Activated naive CD8-positive, alpha-beta T cell treated with anti-CD3 and anti-CD28 coated beads, Interleukin-2, amount 50 U/mL, for 24 hours (primary cell): Measurements from ENCODE around the gene SWI5.

Experiments used
- ATAC-seq: fragments of 150-1000 bp; cut with Tn5 transposase; one replicate; pipeline ENCODE4 v1.10.0; 2021
- DNase-seq: peaks from one replicate; pipeline ENCODE4 v3.0.0; 2021
- H3K27ac Mint-ChIP-seq: one replicate; pipeline ENCODE4 v1.8.0; 2021; ENCODE audit warnings: mild to moderate bottlenecking, mixed read lengths
- H3K27me3 Mint-ChIP-seq: one replicate; pipeline ENCODE4 v1.8.0; 2021; ENCODE audit warnings: mixed read lengths
- H3K36me3 Mint-ChIP-seq: one replicate; pipeline ENCODE4 v1.8.0; 2021; ENCODE audit warnings: low read depth, mixed read lengths
- H3K4me1 Mint-ChIP-seq: one replicate; pipeline ENCODE4 v1.8.0; 2021; ENCODE audit warnings: mixed read lengths
- H3K4me3 Mint-ChIP-seq: one replicate; pipeline ENCODE4 v1.8.0; 2021; ENCODE audit warnings: mild to moderate bottlenecking, moderate library complexity, mixed read lengths
- H3K9me3 Mint-ChIP-seq: one replicate; pipeline ENCODE4 v1.8.0; 2021; ENCODE audit warnings: mixed read lengths

Gene SWI5

DNA sequence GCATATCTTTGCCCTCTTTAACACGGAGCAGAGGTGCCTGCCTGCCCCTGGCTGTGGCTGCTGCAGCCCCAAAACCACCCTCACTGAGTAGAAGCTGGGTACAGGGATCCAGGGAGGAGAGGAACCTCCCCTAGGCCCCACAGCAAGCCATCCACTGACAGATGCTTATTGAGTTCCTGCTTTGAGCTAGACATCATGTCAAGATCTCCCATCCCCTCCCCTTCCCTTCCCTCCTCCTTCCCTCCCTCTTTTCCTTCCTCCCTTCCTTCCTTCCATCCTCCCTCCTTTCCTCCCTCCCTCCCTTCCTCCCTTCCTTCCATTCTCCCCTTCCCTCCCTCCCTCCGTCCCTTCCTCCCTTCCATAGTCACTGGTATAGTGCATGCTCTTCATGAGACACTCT is 29.6 kb upstream of the SWI5 start:
- no peak overlapping the region for H3K27ac Mint-ChIP-seq
- peaks cover 22% of the 10 kb centered on the region for H3K4me1 Mint-ChIP-seq
- DNase-seq (no peak), ATAC-seq (no peak)
- H3K9me3 Mint-ChIP-seq: no peaks in the 10 kb centered on the region
- H3K36me3 Mint-ChIP-seq: no peaks in the 10 kb centered on the region
- no peak overlapping the region for H3K4me3 Mint-ChIP-seq
- peaks cover 15% of the 10 kb centered on the region for H3K27me3 Mint-ChIP-seq

DNA sequence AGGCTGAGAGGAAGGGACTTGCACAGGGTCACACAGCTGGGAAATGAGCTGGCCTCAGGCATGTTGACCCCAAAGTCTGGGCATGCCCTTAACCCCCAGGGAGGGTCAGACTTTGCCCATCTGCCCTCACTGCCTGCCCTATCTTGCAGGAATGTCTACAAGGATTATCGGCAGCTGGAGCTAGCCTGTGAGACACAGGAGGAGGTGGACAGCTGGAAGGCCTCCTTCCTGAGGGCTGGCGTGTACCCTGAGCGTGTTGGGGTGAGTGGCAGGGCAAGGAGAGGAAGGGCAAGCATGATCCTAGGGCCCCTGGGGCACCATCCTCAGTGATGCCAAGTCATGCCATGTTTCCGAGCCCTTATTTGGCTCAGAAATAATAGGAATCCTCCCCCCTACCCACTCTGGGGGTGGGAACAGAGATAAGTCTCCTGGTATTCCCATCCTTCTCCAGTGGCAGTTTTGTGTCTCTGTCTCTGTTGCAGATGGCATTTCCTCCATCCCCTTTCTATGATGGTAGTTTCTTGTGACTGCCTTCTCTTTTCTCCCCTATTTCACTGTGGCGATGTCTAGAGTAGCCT is 28.8 kb upstream of the SWI5 start:
- H3K4me3 Mint-ChIP-seq: no peak overlapping the region
- no peak for DNase-seq
- no peaks in the 10 kb centered on the region for H3K36me3 Mint-ChIP-seq
- no peaks in the 10 kb centered on the region for H3K9me3 Mint-ChIP-seq
- no peak for ATAC-seq
- H3K27ac Mint-ChIP-seq: no peak overlapping the region
- H3K27me3 Mint-ChIP-seq: peaks cover 15% of the 10 kb centered on the region
- peaks cover 24% of the 10 kb centered on the region for H3K4me1 Mint-ChIP-seq

- peak overlapping the region; percentile 79 for H3K4me3 Mint-ChIP-seq
- no peaks in the 10 kb centered on the region for H3K9me3 Mint-ChIP-seq
- H3K27ac Mint-ChIP-seq: no peak overlapping the region
These were observed 26.5 kb upstream of the SWI5 start for GRCh38 chr9:128249558-128249907.

GRCh38 chr9:128249908-128250838 is 25.9 kb upstream of the SWI5 start:
- Mint-ChIP-seq H3K4me3 (peak overlapping the region; percentile 79), H3K36me3 (no peaks in the 10 kb centered on the region), H3K9me3 (no peaks in the 10 kb centered on the region), H3K27ac (no peak overlapping the region), H3K27me3 (peaks cover 5% of the 10 kb centered on the region), H3K4me1 (peaks cover 16% of the 10 kb centered on the region)
- ATAC-seq (peak; percentile 90), DNase-seq (peak; percentile 99)

More at GRCh38 chr9:128249558-128249907, 26.5 kb upstream of the SWI5 start:
- ATAC-seq (no peak), DNase-seq (no peak)
- H3K36me3 Mint-ChIP-seq: no peaks in the 10 kb centered on the region
- peaks cover 16% of the 10 kb centered on the region for H3K4me1 Mint-ChIP-seq
- H3K27me3 Mint-ChIP-seq: peaks cover 5% of the 10 kb centered on the region

GRCh38 chr9:128250839-128251731 is 25.0 kb upstream of the SWI5 start:
- Mint-ChIP-seq H3K36me3 (no peaks in the 10 kb centered on the region), H3K27ac (no peak overlapping the region)

GRCh38 chr9:128251732-128252100 is 24.4 kb upstream of the SWI5 start:
- no peaks in the 10 kb centered on the region for H3K9me3 Mint-ChIP-seq
- H3K27me3 Mint-ChIP-seq: no peaks in the 10 kb centered on the region
- H3K4me3 Mint-ChIP-seq: peak overlapping the region; percentile 41
- ATAC-seq (no peak), DNase-seq (no peak)
- H3K36me3 Mint-ChIP-seq: no peaks in the 10 kb centered on the region
- peaks cover 11% of the 10 kb centered on the region for H3K4me1 Mint-ChIP-seq
- H3K27ac Mint-ChIP-seq: no peak overlapping the region

More at GRCh38 chr9:128250839-128251731, 25.0 kb upstream of the SWI5 start:
- H3K27me3 Mint-ChIP-seq: no peaks in the 10 kb centered on the region
- peak overlapping the region; percentile 69 for H3K4me3 Mint-ChIP-seq
- peaks cover 11% of the 10 kb centered on the region for H3K4me1 Mint-ChIP-seq
- DNase-seq (no peak), ATAC-seq (no peak)
- H3K9me3 Mint-ChIP-seq: no peaks in the 10 kb centered on the region

GRCh38 chr9:128252317-128253139 is 23.5 kb upstream of the SWI5 start:
- Mint-ChIP-seq H3K4me1 (peaks cover 11% of the 10 kb centered on the region), H3K36me3 (peaks cover 1% of the 10 kb centered on the region), H3K27me3 (no peaks in the 10 kb centered on the region), H3K4me3 (no peak overlapping the region), H3K27ac (no peak overlapping the region), H3K9me3 (no peaks in the 10 kb centered on the region)
- DNase-seq (no peak), ATAC-seq (no peak)

DNA sequence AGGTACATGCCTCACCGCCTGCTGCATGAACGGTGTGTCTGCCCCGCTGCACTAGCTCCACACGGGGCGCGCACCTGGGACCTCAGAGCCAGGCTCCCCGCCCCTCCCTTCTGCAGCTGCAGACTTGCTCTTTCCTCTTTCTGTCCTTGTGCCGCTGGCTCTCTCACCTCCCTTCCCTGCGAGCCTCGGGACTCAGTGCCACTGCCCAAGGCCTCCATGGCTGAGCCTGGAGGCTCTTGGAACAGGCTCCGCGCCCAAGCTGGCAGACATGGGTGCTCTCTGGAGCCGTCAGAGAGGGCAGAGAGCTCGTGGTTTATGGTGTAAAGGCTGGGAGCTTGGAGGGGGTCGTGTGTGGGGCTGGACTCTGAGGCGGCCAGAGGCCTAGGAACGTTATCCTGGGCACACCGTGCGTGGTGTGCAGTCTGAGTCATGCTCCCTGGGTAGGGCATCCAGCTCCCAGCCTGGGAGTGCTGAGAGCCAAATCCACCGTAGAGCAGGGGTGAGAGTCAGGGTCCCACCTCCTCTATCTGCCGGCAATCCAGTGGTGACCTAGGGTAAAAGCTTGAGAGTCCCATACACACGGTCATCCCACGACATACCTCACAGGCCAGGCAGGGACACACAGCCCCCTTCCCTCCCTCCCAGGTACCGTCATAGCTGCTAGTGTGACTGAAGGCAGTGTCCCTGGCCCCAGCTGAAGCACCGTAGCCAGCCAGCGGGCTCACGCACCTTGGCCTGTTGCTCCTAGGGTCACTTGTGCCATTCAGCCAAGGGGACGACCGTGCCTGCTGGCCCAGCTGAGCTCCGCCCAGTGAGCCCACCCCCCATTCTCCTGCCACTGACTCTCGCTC is 22.7 kb upstream of the SWI5 start:
- Mint-ChIP-seq H3K27ac (no peak overlapping the region), H3K4me3 (no peak overlapping the region), H3K4me1 (peaks cover 11% of the 10 kb centered on the region), H3K9me3 (no peaks in the 10 kb centered on the region), H3K36me3 (peaks cover 2% of the 10 kb centered on the region), H3K27me3 (no peaks in the 10 kb centered on the region)
- DNase-seq (no peak), ATAC-seq (no peak)

DNA sequence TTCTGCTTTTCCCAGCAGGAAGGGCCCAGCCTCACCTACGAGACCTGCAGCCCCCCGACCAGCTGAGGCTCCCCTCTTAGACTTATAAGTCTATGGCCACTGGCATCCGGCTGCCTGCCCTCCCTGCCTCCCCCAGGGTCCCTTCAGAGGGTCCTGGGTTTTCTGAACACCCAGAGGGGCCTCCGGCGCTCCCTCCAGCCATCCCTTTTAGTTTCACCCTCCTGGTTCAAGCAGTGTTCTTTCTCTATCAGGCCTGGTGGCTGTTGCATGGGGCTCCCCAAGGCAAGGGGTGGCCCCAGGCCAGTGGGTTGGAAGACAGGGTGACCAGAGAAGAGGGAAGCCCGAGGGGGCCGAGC is 22.1 kb upstream of the SWI5 start:
- Mint-ChIP-seq H3K36me3 (peaks cover 2% of the 10 kb centered on the region), H3K27me3 (no peaks in the 10 kb centered on the region), H3K9me3 (no peaks in the 10 kb centered on the region), H3K4me3 (no peak overlapping the region), H3K27ac (no peak overlapping the region), H3K4me1 (peaks cover 11% of the 10 kb centered on the region)
- ATAC-seq (no peak), DNase-seq (no peak)

DNA sequence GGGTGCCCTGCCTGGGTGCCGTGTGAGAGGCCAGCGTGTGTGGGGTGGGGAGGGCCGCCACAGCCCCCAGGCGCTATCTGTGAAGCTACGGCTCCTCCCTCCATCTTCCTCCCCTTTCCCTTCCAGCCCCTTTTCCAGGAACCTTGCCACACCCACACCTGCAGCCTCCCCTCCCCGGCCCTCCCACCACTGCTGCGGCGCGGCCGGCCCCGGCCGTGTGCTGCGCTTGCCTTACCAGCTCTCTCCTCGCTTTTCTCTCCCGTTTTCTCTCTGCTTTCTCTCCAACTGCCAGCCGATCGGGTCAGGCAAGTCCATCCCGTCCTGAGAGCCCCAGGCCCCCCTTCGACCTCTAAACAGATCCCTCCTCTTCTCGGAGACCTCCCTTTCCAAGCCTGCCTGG is 21.7 kb upstream of the SWI5 start:
- no peak for ATAC-seq

GRCh38 chr9:128254855-128255759 is 21.0 kb upstream of the SWI5 start:
- Mint-ChIP-seq H3K27me3 (no peaks in the 10 kb centered on the region), H3K27ac (no peak overlapping the region), H3K4me3 (no peak overlapping the region), H3K9me3 (no peaks in the 10 kb centered on the region), H3K4me1 (peaks cover 6% of the 10 kb centered on the region), H3K36me3 (peaks cover 2% of the 10 kb centered on the region)
- DNase-seq: peak; percentile 71
- peak; percentile 33 for ATAC-seq

More for the DNA sequence above, 21.7 kb upstream of the SWI5 start:
- Mint-ChIP-seq H3K27ac (no peak overlapping the region), H3K9me3 (no peaks in the 10 kb centered on the region), H3K36me3 (peaks cover 2% of the 10 kb centered on the region), H3K4me1 (peaks cover 11% of the 10 kb centered on the region), H3K4me3 (no peak overlapping the region), H3K27me3 (no peaks in the 10 kb centered on the region)
- DNase-seq: no peak

- Mint-ChIP-seq H3K36me3 (peaks cover 15% of the 10 kb centered on the region), H3K27ac (no peak overlapping the region)
These were observed 18.8 kb upstream of the SWI5 start for GRCh38 chr9:128257086-128257825.

More at GRCh38 chr9:128257086-128257825, 18.8 kb upstream of the SWI5 start:
- Mint-ChIP-seq H3K4me1 (no peaks in the 10 kb centered on the region), H3K9me3 (no peaks in the 10 kb centered on the region), H3K4me3 (no peak overlapping the region), H3K27me3 (no peaks in the 10 kb centered on the region)
- ATAC-seq (no peak), DNase-seq (no peak)
